GM10266 (cell line): ENCODE results near the gene TIE1.

Source experiments
- DNase-seq: peaks from one replicate; pipeline ENCODE4 v3.0.0; 2012; ENCODE audit errors: extremely low spot score
- TF ChIP-seq, protein P1 (sequence below): IDR thresholded peaks from 2 replicates; pipeline ENCODE4 v1.5.1; 2012; ENCODE audit warnings: mild to moderate bottlenecking, low read depth; ENCODE audit not compliant: control insufficient read depth, insufficient read depth; ENCODE audit errors: missing control alignments

The TIE1 gene

GRCh38 chr1:43286115-43286514 is 14.7 kb upstream of the TIE1 start:
- TF ChIP-seq, protein P1, sequence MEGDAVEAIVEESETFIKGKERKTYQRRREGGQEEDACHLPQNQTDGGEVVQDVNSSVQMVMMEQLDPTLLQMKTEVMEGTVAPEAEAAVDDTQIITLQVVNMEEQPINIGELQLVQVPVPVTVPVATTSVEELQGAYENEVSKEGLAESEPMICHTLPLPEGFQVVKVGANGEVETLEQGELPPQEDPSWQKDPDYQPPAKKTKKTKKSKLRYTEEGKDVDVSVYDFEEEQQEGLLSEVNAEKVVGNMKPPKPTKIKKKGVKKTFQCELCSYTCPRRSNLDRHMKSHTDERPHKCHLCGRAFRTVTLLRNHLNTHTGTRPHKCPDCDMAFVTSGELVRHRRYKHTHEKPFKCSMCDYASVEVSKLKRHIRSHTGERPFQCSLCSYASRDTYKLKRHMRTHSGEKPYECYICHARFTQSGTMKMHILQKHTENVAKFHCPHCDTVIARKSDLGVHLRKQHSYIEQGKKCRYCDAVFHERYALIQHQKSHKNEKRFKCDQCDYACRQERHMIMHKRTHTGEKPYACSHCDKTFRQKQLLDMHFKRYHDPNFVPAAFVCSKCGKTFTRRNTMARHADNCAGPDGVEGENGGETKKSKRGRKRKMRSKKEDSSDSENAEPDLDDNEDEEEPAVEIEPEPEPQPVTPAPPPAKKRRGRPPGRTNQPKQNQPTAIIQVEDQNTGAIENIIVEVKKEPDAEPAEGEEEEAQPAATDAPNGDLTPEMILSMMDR = no peak

GRCh38 chr1:43286533-43286932 is 14.2 kb upstream of the TIE1 start:
- TF ChIP-seq, protein P1 = no peak
- DNase-seq = no peak

More at GRCh38 chr1:43286115-43286514, 14.7 kb upstream of the TIE1 start:
- no peak for DNase-seq

DNA sequence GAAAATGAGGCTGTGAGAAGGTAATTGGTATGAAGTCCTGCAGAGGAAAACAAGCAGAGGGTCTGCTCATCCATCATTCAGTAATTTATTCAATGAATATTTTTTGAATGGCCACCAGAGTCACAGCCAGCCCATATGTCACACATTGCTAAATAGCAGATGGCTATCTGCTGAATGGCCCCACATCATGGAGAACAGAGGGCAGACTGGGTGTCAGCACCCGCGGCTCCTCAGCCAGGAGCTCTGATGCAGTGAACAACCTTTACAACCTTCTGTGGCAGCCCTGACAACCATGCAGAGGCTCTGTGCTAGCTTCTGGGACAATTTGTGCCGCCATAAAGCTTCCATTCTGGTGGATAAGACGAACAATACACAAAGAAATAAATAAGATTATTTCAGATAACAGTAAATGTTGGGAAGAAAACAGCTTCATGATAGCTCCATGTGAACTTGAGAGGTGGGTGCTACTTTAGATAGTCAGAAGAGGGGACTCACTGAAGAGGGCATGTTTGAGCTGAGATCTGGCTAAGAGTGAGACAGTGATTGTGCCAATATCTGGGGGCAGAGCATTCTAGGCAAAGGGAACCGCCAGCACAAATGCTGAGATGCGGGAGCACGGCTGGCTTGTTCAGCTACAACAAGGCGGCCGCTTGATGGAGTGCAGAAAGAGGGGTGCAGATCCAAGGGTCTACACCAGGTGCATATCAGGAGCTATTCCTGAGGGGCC is 12.6 kb upstream of the TIE1 start:
- TF ChIP-seq, protein P1 = no peak
- no peak for DNase-seq

- DNase-seq = no peak
- TF ChIP-seq, protein P1 = no peak
Observed at GRCh38 chr1:43288785-43289706, 11.7 kb upstream of the TIE1 start.

DNA sequence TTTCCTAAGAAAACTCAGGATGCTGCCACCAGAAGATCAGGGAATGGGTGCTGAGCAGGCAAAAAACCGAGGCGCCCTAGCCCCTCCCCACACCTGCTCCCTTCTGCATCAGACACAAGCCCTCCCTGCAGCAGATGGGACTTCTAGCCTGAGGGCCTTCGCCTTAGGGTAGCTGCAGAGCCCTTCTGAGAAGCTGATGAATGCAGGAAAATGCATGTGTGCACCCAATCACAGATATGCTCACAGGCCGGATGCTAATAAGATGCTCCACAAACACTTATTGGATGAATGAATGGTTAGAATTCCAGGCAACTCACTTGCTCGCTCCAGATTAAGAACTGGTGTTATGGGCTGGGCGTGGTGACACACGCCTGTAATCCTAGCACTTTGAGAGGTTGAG is 8.6 kb upstream of the TIE1 start:
- TF ChIP-seq, protein P1 = no peak
- DNase-seq = no peak

DNA sequence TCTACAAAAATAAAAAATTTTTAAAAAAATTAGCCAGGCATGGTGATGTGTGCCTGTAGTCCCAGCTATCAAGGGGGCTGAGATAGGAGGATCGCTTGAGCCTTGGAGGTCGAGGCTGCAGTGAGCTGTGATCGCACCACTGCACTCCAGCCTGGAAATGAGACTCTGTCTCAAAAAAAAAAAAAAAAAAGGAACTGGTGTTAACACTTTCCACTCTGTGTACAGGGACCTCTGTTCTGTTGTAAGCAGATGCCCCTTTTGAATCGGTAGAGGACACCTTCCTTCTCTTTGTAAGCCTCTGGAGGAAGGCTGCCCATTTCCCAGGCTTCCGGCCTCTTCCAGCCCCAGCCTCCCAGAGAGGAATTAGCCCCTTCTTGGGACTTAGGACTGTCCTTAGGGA is 8.1 kb upstream of the TIE1 start:
- no peak for DNase-seq
- TF ChIP-seq, protein P1 = no peak
